ENCODE results near the gene ATP13A2.

- TF ChIP-seq CTCF (conservative IDR thresholded peaks at IDR 0.05; ENCODE audit: low read depth, low read length) (no peak), EZH2 (IDR thresholded peaks at IDR 0.05; ENCODE audit: low read length, unreplicated experiment) (no peak), EZH2phosphoT487 (IDR thresholded peaks at IDR 0.05; ENCODE audit: borderline replicate concordance, low read length) (no peak)
These were observed 9.2 kb downstream of the ATP13A2 start for GRCh38 chr1:17002524-17002902.
